Small intestine (tissue), 7 donors: ENCODE data around the gene FASN. TPM values are rescaled to one million over a fixed set of nuclear protein-coding genes. Genes with fewer than 3 reads are reported as not detected.

Source experiments
- DNase-seq, 2 donors: peaks; one replicate each; pipeline versions ENCODE4 v3.0.0 to v3.0.0-alpha.2; 2013
- FAIRE-seq: peaks from 2 replicates; lab custom pipeline; 2012; peaks lifted over from hg19 to GRCh38; lab: Jason Lieb, UNC
- H3K27ac ChIP-seq, 3 donors: one replicate each; pipeline ENCODE4 v1.5.1; 2013; ENCODE audit warnings: low read length in 2 of 3, mild to moderate bottlenecking in 2 of 3, control low read depth in 1 of 3, inconsistent platforms in 1 of 3, low read depth in 1 of 3, moderate library complexity in 1 of 3
- H3K27me3 ChIP-seq, 3 donors: one replicate each; pipeline ENCODE4 v1.6.1; 2013; ENCODE audit warnings: low read length in 3 of 3, inconsistent platforms in 1 of 3; ENCODE audit not compliant: control insufficient read depth in 3 of 3, insufficient read depth in 3 of 3
- H3K36me3 ChIP-seq, 3 donors: one replicate each; pipeline ENCODE4 v1.6.1; 2013; ENCODE audit warnings: low read length in 3 of 3, inconsistent platforms in 1 of 3, low read depth in 1 of 3, mild to moderate bottlenecking in 1 of 3, moderate library complexity in 1 of 3; ENCODE audit not compliant: control insufficient read depth in 3 of 3, insufficient read depth in 2 of 3
- H3K4me1 ChIP-seq, 3 donors: one replicate each; pipeline ENCODE4 v1.6.1; 2013; ENCODE audit warnings: low read length in 2 of 3, inconsistent platforms in 1 of 3, low read depth in 1 of 3, mild to moderate bottlenecking in 1 of 3, moderate library complexity in 1 of 3; ENCODE audit not compliant: control insufficient read depth in 3 of 3, insufficient read depth in 2 of 3
- H3K4me3 ChIP-seq, 3 donors: one replicate each; pipeline ENCODE4 v1.5.1; 2013; ENCODE audit warnings: low read length in 3 of 3, control low read depth in 1 of 3, inconsistent platforms in 1 of 3, low read depth in 1 of 3, mild to moderate bottlenecking in 1 of 3, moderate library complexity in 1 of 3
- H3K9me3 ChIP-seq, 2 donors: one replicate each; pipeline ENCODE4 v1.6.1; 2013; ENCODE audit warnings: low read depth in 1 of 2, low read length in 1 of 2; ENCODE audit not compliant: control insufficient read depth in 2 of 2, insufficient read depth in 1 of 2
- WGBS, 3 donors: extraction: QIAGEN DNeasy Blood & Tissue Kit; methylation state at CpG; one replicate each; pipeline ENCODE4 v1.1.7; 2013; 5-methylcytosine and 5-hydroxymethylcytosine counted together
- polyA plus RNA-seq, 4 donors: library from polyadenylated mRNA; stranded (reverse) in 3 of 4; unstranded in 1 of 4; fragments of 200-250 nt in 3 of 4; fragments of 120-200 nt in 1 of 4; gene quantifications; one replicate each; pipeline versions ENCODE4 v1.2.1 to v1.2.3, GENCODE V29; 2013
- donor health status: healthy with polysubstance abuse.
- donor health status: control.
- donor health status: control.
- donor health status: Bipolar disorder and iron deficiency.
- donor health status: healthy.

The FASN gene
- polyA plus RNA-seq, 4 donors, result 13.2 to 103 (median 21.7) TPM

- H3K4me1 ChIP-seq, result peaks cover 0 to 11% (median 0%) of the 10 kb centered on the region in 3 donors
- H3K36me3 ChIP-seq, result peaks cover 0 to 68% (median 2%) of the 10 kb centered on the region in 3 donors
- no peaks in the 10 kb centered on the region for H3K9me3 ChIP-seq
- DNase-seq (no peak), FAIRE-seq (no peak)
- H3K27me3 ChIP-seq, result no peaks in the 10 kb centered on the region
- no peak overlapping the region for H3K27ac ChIP-seq
- WGBS, 3 donors, result 90 to 96% (median 94%) methylated on average over 4 of the region's 4 CpGs
- no peak overlapping the region for H3K4me3 ChIP-seq
Measured at GRCh38 chr17:82121246-82121645, 23.2 kb upstream of the FASN start.

GRCh38 chr17:82120148-82120547, 22.1 kb upstream of the FASN start:
- H3K4me3 ChIP-seq, result no peak overlapping the region
- peaks cover 0 to 11% (median 0%) of the 10 kb centered on the region in 3 donors for H3K4me1 ChIP-seq
- no peaks in the 10 kb centered on the region for H3K9me3 ChIP-seq
- no peak for FAIRE-seq
- no peak for DNase-seq
- no peak overlapping the region for H3K27ac ChIP-seq
- 74 to 83% (median 81%) methylated on average over 12 of the region's 12 CpGs for WGBS, 3 donors
- H3K36me3 ChIP-seq, result peaks cover 0 to 64% (median 2%) of the 10 kb centered on the region in 3 donors
- H3K27me3 ChIP-seq, result no peaks in the 10 kb centered on the region

GRCh38 chr17:82118815-82119380, 20.9 kb upstream of the FASN start:
- peak in 1 of 2 donors; percentile 25 for DNase-seq

GRCh38 chr17:82118168-82118814, 20.3 kb upstream of the FASN start:
- FAIRE-seq, result no peak
- Histone ChIP-seq H3K27me3 (no peaks in the 10 kb centered on the region), H3K27ac (no peak overlapping the region), H3K36me3 (peaks cover 0 to 68% (median 0%) of the 10 kb centered on the region in 3 donors), H3K4me1 (peaks cover 0 to 11% (median 0%) of the 10 kb centered on the region in 3 donors), H3K4me3 (no peak overlapping the region), H3K9me3 (no peaks in the 10 kb centered on the region)
- DNase-seq, result no peak
- WGBS, 3 donors, result 86 to 89% (median 87%) methylated on average over 18 of the region's 18 CpGs

More at GRCh38 chr17:82118815-82119380, 20.9 kb upstream of the FASN start:
- WGBS, 3 donors, result 80 to 94% (median 84%) methylated on average over 12 of the region's 12 CpGs
- Histone ChIP-seq H3K4me1 (peaks cover 0 to 11% (median 0%) of the 10 kb centered on the region in 3 donors), H3K36me3 (peaks cover 0 to 63% (median 0%) of the 10 kb centered on the region in 3 donors), H3K9me3 (no peaks in the 10 kb centered on the region), H3K27ac (no peak overlapping the region), H3K4me3 (no peak overlapping the region), H3K27me3 (no peaks in the 10 kb centered on the region)
- FAIRE-seq, result no peak

GRCh38 chr17:82117139-82118090, 19.4 kb upstream of the FASN start:
- Histone ChIP-seq H3K4me1 (peaks cover 0 to 11% (median 0%) of the 10 kb centered on the region in 3 donors), H3K4me3 (no peak overlapping the region), H3K9me3 (no peaks in the 10 kb centered on the region), H3K27me3 (no peaks in the 10 kb centered on the region), H3K36me3 (peaks cover 0 to 71% (median 0%) of the 10 kb centered on the region in 3 donors), H3K27ac (no peak overlapping the region)
- DNase-seq, result peak in 1 of 2 donors; percentile 62
- no peak for FAIRE-seq
- 86 to 91% (median 87%) methylated on average over 22 of the region's 22 CpGs for WGBS, 3 donors

GRCh38 chr17:82116246-82116645, 18.2 kb upstream of the FASN start:
- 81 to 87% (median 84%) methylated on average over 5 to 6 of the region's 6 CpGs for WGBS, 3 donors
- Histone ChIP-seq H3K4me3 (no peak overlapping the region), H3K27ac (no peak overlapping the region), H3K9me3 (no peaks in the 10 kb centered on the region), H3K36me3 (peaks cover 0 to 67% (median 0%) of the 10 kb centered on the region in 3 donors), H3K27me3 (no peaks in the 10 kb centered on the region), H3K4me1 (peaks cover 0 to 11% (median 0%) of the 10 kb centered on the region in 3 donors)
- DNase-seq (no peak), FAIRE-seq (no peak)

GRCh38 chr17:82114872-82115271, 16.8 kb upstream of the FASN start:
- H3K36me3 ChIP-seq, result peaks cover 0 to 62% (median 0%) of the 10 kb centered on the region in 3 donors
- H3K27ac ChIP-seq, result no peak overlapping the region
- FAIRE-seq (no peak), DNase-seq (no peak)
- H3K4me1 ChIP-seq, result peaks cover 0 to 11% (median 0%) of the 10 kb centered on the region in 3 donors
- H3K9me3 ChIP-seq, result no peaks in the 10 kb centered on the region
- 90 to 97% (median 95%) methylated on average over 9 of the region's 9 CpGs for WGBS, 3 donors
- H3K4me3 ChIP-seq, result no peak overlapping the region
- no peaks in the 10 kb centered on the region for H3K27me3 ChIP-seq

- no peak for DNase-seq
- no peaks in the 10 kb centered on the region for H3K9me3 ChIP-seq
- no peak overlapping the region for H3K27ac ChIP-seq
- no peak for FAIRE-seq
- H3K27me3 ChIP-seq, result no peaks in the 10 kb centered on the region
- peaks cover 0 to 11% (median 0%) of the 10 kb centered on the region in 3 donors for H3K4me1 ChIP-seq
- peaks cover 0 to 57% (median 0%) of the 10 kb centered on the region in 3 donors for H3K36me3 ChIP-seq
- 91 to 95% (median 95%) methylated on average over 10 of the region's 10 CpGs for WGBS, 3 donors
- no peak overlapping the region for H3K4me3 ChIP-seq
Measured at GRCh38 chr17:82114447-82114846, 16.4 kb upstream of the FASN start.
